Testis (tissue), 2 donors: ENCODE data around the gene CIPC.

ENCODE experiments used
- POLR2A ChIP-seq: fragments of 450-650 bp; IDR thresholded peaks from one replicate; pipeline ENCODE4 v1.6.1; 2017; ENCODE audit warnings: antibody characterized with exemption, mild to moderate bottlenecking, moderate library complexity
- TF ChIP-seq, protein P1 (sequence below), 3 experiments: fragments of 450-650 bp in 2 of 3; fragments of 200-600 bp in 1 of 3; sonication (generic) in 1 of 3; IDR thresholded peaks; one replicate each; pipeline ENCODE4 v1.5.1; 2016 to 2019; ENCODE audit warnings: antibody characterized with exemption in 3 of 3, mild to moderate bottlenecking in 2 of 3, moderate library complexity in 1 of 3

DNA sequence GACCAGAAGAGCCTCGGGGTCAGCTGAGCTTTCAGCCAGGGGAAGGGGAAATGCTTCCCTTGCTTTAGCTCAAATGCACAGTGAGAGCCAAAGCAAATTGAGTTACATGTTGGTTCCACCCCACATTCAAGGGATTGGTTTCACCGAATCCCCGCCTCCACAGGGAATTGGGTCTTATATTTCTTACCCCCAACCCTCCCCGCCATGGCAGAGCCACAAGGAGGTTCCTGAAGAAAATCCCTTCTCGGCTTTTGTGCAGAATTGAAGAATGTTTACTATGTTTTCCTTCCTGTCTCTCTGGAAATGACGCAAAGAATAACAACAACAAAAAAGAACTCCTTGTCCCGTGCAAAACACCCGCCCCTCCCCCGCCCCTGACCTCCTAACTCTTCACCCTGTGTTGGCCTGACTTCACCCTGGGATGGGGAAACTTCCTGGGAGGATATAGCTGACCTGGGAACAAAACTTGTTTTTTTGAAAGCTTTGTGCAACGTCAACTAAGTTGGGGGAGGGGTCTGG lies 21.9 kb upstream of the CIPC start:
- TF ChIP-seq, protein P1, sequence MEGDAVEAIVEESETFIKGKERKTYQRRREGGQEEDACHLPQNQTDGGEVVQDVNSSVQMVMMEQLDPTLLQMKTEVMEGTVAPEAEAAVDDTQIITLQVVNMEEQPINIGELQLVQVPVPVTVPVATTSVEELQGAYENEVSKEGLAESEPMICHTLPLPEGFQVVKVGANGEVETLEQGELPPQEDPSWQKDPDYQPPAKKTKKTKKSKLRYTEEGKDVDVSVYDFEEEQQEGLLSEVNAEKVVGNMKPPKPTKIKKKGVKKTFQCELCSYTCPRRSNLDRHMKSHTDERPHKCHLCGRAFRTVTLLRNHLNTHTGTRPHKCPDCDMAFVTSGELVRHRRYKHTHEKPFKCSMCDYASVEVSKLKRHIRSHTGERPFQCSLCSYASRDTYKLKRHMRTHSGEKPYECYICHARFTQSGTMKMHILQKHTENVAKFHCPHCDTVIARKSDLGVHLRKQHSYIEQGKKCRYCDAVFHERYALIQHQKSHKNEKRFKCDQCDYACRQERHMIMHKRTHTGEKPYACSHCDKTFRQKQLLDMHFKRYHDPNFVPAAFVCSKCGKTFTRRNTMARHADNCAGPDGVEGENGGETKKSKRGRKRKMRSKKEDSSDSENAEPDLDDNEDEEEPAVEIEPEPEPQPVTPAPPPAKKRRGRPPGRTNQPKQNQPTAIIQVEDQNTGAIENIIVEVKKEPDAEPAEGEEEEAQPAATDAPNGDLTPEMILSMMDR (IDR thresholded peaks at IDR 0.05), result no peak
- TF ChIP-seq POLR2A, result no peak
